Panc1 (cell line): Measurements from ENCODE around the gene CACNA2D3. TPM values are rescaled to one million over a fixed set of nuclear protein-coding genes. Genes with fewer than 3 reads are reported as not detected.

ENCODE experiments used
- ATAC-seq: fragments of 200-7000 bp; cut with Tn5 transposase; 2 replicates; pipeline ENCODE4 v1.9.1; 2020; ENCODE audit warnings: mild to moderate bottlenecking, moderate library complexity
- BruUV-seq: library from RNA; stranded (reverse); fragments of 400-500 nt; replicated peaks from 2 replicates; lab custom pipeline; 2021; lab: Mats Ljungman, UMichigan
- CTCF ChIA-PET: fragments of 300-600 bp; sonication (Branson Sonifier 250); formaldehyde crosslinking; loops from one replicate; lab custom pipeline; 2022; ENCODE audit warnings: antibody characterized with exemption; lab: Charles Lee
- POLR2A ChIA-PET: fragments of 300-600 bp; sonication (Branson Sonifier 250); formaldehyde crosslinking; loops from one replicate; lab custom pipeline; 2022; ENCODE audit warnings: antibody characterized with exemption; lab: Charles Lee
- DNase-seq: peaks from one replicate; pipeline ENCODE4 v3.0.0-alpha.2; 2010; ENCODE audit warnings: low read depth, low spot score
- H3K27ac ChIP-seq: 2 replicates; pipeline ENCODE4 v1.5.1; 2011; ENCODE audit warnings: mild to moderate bottlenecking, low read length, inconsistent platforms
- H3K27me3 ChIP-seq: fragments of 200-500 bp; sonication (Bioruptor generic); 2 replicates; pipeline ENCODE4 v1.6.0; 2014; ENCODE audit warnings: low read length, inconsistent platforms; ENCODE audit not compliant: control insufficient read depth, insufficient read depth
- H3K36me3 ChIP-seq: fragments of 200-500 bp; sonication (Bioruptor generic); 2 replicates; pipeline ENCODE4 v1.5.1; 2014; ENCODE audit warnings: inconsistent platforms, mild to moderate bottlenecking, low read length, moderate library complexity; ENCODE audit not compliant: control insufficient read depth, insufficient read depth
- H3K4me1 ChIP-seq: 2 replicates; pipeline ENCODE4 v1.5.1; 2011; ENCODE audit warnings: inconsistent platforms, mild to moderate bottlenecking, low read length, moderate library complexity; ENCODE audit not compliant: control insufficient read depth, insufficient read depth
- H3K4me3 ChIP-seq, 2 experiments: 2 replicates each; pipeline ENCODE4 v1.5.1; 2011 to 2012; ENCODE audit warnings: low read depth in 2 of 2, low read length in 2 of 2, mild to moderate bottlenecking in 2 of 2, inconsistent platforms in 1 of 2, moderate library complexity in 1 of 2
- H3K9me3 ChIP-seq: fragments of 200-500 bp; sonication (Bioruptor generic); 2 replicates; pipeline ENCODE4 v1.5.1; 2014; ENCODE audit warnings: low read depth, mild to moderate bottlenecking, inconsistent platforms, low read length, moderate library complexity; ENCODE audit not compliant: control insufficient read depth, insufficient read depth
- POLR2AphosphoS5 ChIP-seq: IDR thresholded peaks from 2 replicates; pipeline ENCODE4 v1.6.1; 2012; ENCODE audit warnings: mild to moderate bottlenecking, low read depth, low read length, moderate library complexity
- SIN3A ChIP-seq: IDR thresholded peaks from 2 replicates; pipeline ENCODE4 v1.6.1; 2012; ENCODE audit warnings: low read depth, mild to moderate bottlenecking, low read length, moderate library complexity, borderline replicate concordance; ENCODE audit not compliant: insufficient read depth
- TCF7L2 ChIP-seq: IDR thresholded peaks from 2 replicates; pipeline ENCODE4 v1.6.1; 2011; ENCODE audit warnings: mild to moderate bottlenecking, low read depth, low read length, inconsistent platforms
- in situ Hi-C: cut with HindIII; loops from 2 replicates; pipeline ENCODE4 v1.10.0; 2016; ENCODE audit warnings: low sequenced_read_pairs, low pct_unique_long_range_greater_than_20kb
- intact Hi-C: fragments of 100-400 bp; cut with micrococcal nuclease; formaldehyde crosslinking; loops from one replicate; pipeline ENCODE4 v1.10.0; 2022; ENCODE audit not compliant: unreplicated experiment
- total RNA-seq: library from RNA; stranded (reverse); gene quantifications from one replicate; pipeline ENCODE4 v1.2.1, GENCODE V29; 2021; ENCODE audit not compliant: unreplicated experiment
- TF ChIP-seq, protein P1 (sequence below): fragments of 450-650 bp; IDR thresholded peaks from 2 replicates; pipeline ENCODE4 v1.5.1; 2017; ENCODE audit warnings: mild to moderate bottlenecking
- TF ChIP-seq, protein P2 (sequence below), 2 experiments: IDR thresholded peaks; 2 replicates each; pipeline ENCODE4 v1.6.1; 2011 to 2012; ENCODE audit warnings: low read depth in 2 of 2, control low read depth in 1 of 2, low read length in 1 of 2, mild to moderate bottlenecking in 1 of 2, moderate library complexity in 1 of 2; ENCODE audit not compliant: insufficient read depth in 1 of 2

CACNA2D3 gene
- total RNA-seq, 1 experiment from 2014 or later, result 0.41 TPM

DNA sequence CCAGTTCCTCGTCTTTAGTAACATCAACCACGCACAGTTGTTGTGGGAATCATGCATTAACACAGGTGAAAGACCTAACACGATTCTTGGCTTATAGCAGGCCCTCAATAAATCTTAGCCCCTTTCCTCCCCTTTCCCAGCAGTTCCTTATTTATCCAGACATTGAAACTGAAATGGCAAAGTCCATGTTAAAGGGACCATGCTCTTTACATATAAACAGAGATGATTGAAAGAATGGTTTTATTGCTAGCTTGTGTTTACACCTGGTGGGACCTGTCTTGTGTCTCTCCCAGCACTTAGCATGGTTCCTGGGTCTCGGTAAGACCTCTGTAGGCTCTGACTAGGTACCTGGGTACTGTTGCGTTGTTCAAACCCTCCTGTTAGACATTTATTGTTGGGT, 553.7 kb downstream of the CACNA2D3 start:
- Histone ChIP-seq H3K27ac (no peak overlapping the region), H3K27me3 (no peaks in the 10 kb centered on the region), H3K4me3 (no peak overlapping the region), H3K4me1 (no peaks in the 10 kb centered on the region), H3K9me3 (no peaks in the 10 kb centered on the region), H3K36me3 (no peaks in the 10 kb centered on the region)
- intact Hi-C loops, result no loop called here
- BruUV-seq, result no TSS peak
- ChIA-PET POLR2A (no interaction called here), CTCF (no interaction called here)
- TF ChIP-seq TCF7L2, result no peak
- TF ChIP-seq, protein P1, sequence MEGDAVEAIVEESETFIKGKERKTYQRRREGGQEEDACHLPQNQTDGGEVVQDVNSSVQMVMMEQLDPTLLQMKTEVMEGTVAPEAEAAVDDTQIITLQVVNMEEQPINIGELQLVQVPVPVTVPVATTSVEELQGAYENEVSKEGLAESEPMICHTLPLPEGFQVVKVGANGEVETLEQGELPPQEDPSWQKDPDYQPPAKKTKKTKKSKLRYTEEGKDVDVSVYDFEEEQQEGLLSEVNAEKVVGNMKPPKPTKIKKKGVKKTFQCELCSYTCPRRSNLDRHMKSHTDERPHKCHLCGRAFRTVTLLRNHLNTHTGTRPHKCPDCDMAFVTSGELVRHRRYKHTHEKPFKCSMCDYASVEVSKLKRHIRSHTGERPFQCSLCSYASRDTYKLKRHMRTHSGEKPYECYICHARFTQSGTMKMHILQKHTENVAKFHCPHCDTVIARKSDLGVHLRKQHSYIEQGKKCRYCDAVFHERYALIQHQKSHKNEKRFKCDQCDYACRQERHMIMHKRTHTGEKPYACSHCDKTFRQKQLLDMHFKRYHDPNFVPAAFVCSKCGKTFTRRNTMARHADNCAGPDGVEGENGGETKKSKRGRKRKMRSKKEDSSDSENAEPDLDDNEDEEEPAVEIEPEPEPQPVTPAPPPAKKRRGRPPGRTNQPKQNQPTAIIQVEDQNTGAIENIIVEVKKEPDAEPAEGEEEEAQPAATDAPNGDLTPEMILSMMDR, result no peak
- TF ChIP-seq, protein P2, sequence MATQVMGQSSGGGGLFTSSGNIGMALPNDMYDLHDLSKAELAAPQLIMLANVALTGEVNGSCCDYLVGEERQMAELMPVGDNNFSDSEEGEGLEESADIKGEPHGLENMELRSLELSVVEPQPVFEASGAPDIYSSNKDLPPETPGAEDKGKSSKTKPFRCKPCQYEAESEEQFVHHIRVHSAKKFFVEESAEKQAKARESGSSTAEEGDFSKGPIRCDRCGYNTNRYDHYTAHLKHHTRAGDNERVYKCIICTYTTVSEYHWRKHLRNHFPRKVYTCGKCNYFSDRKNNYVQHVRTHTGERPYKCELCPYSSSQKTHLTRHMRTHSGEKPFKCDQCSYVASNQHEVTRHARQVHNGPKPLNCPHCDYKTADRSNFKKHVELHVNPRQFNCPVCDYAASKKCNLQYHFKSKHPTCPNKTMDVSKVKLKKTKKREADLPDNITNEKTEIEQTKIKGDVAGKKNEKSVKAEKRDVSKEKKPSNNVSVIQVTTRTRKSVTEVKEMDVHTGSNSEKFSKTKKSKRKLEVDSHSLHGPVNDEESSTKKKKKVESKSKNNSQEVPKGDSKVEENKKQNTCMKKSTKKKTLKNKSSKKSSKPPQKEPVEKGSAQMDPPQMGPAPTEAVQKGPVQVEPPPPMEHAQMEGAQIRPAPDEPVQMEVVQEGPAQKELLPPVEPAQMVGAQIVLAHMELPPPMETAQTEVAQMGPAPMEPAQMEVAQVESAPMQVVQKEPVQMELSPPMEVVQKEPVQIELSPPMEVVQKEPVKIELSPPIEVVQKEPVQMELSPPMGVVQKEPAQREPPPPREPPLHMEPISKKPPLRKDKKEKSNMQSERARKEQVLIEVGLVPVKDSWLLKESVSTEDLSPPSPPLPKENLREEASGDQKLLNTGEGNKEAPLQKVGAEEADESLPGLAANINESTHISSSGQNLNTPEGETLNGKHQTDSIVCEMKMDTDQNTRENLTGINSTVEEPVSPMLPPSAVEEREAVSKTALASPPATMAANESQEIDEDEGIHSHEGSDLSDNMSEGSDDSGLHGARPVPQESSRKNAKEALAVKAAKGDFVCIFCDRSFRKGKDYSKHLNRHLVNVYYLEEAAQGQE (IDR thresholded peaks at IDR 0.05; ENCODE audit: insufficient read depth in 1 of 2, low read depth in 2 of 2, low read length in 1 of 2), result no peak
- in situ Hi-C loops, result no loop called here
- ATAC-seq, result no peak
- no peak for DNase-seq

DNA sequence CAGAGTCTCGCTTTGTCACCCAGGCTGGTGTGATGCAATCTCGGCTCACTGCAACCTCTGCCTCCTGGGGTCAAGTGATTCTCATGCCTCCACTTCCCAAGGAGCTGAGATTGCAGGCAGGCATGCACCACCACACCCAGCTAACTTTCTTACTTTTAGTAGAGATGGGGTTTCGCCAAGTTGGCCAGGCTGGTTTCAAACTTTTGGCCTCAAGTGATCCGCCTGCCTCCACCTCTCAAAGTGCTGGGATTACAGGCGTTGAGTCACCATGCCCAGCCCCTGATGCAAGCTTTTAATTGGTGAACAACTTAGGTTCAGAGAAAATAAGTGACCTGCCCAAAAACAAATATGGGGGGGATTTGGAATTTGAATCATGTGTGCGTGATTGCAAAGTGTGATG, 559.4 kb downstream of the CACNA2D3 start:
- ATAC-seq, result no peak
- CTCF ChIA-PET, result no interaction called here
- no peak for TF ChIP-seq SIN3A
- TF ChIP-seq, protein P1, result no peak

DNA sequence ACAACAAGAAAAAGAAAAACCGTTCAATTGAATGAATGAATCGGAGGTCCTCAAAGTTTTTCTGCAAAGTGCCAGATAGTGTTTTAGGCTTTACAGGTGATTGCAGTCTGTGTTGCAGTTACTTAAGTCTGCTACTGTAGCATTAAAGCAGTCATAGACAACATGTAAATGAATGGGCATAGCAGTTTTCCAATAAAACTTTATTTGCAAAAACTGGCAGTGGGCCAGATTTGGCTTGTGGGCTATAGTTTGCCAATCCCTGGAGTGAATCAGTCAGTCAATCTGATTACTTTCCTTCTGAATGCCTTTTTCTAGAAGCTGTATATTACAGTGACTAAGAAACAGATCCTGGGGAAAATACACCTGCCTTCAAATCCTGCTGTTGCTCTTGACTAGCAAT, 562.9 kb downstream of the CACNA2D3 start:
- no peak for DNase-seq
- ChIA-PET CTCF (no interaction called here), POLR2A (no interaction called here)
- no peak overlapping the region for H3K4me3 ChIP-seq
- intact Hi-C loops, result no loop called here
- in situ Hi-C loops, result no loop called here
- H3K27ac ChIP-seq, result no peak overlapping the region
- H3K27me3 ChIP-seq, result no peaks in the 10 kb centered on the region
- ATAC-seq, result no peak
- BruUV-seq, result no TSS peak
- no peaks in the 10 kb centered on the region for H3K4me1 ChIP-seq
- H3K9me3 ChIP-seq, result no peaks in the 10 kb centered on the region
- H3K36me3 ChIP-seq, result no peaks in the 10 kb centered on the region
- TF ChIP-seq, protein P2 (IDR thresholded peaks at IDR 0.05; ENCODE audit: insufficient read depth in 1 of 2, low read depth in 2 of 2, low read length in 1 of 2), result no peak
- TF ChIP-seq TCF7L2 (no peak), SIN3A (no peak), POLR2AphosphoS5 (no peak)
- TF ChIP-seq, protein P1, result no peak

More for the DNA sequence above, 559.4 kb downstream of the CACNA2D3 start:
- in situ Hi-C loops, result no loop called here
- H3K27me3 ChIP-seq, result no peaks in the 10 kb centered on the region
- POLR2A ChIA-PET, result no interaction called here
- DNase-seq, result no peak
- BruUV-seq, result no TSS peak
- intact Hi-C loops, result no loop called here
- no peak overlapping the region for H3K27ac ChIP-seq
- no peak overlapping the region for H3K4me3 ChIP-seq
- no peaks in the 10 kb centered on the region for H3K4me1 ChIP-seq
- H3K36me3 ChIP-seq, result no peaks in the 10 kb centered on the region
- no peaks in the 10 kb centered on the region for H3K9me3 ChIP-seq
